T1000 (cell line): ENCODE results near the gene SEPTIN5.
"Not testable (repeated sequence)": the region's sequence is repeated elsewhere in the genome, so short reads cannot be mapped to it uniquely, and the experiment has no call there.

ENCODE experiments used
- DNase-seq: peaks from one replicate; lab custom pipeline; 2025; ENCODE audit warnings: mixed read lengths; lab: John Stamatoyannopoulos, UW

Gene SEPTIN5

DNA sequence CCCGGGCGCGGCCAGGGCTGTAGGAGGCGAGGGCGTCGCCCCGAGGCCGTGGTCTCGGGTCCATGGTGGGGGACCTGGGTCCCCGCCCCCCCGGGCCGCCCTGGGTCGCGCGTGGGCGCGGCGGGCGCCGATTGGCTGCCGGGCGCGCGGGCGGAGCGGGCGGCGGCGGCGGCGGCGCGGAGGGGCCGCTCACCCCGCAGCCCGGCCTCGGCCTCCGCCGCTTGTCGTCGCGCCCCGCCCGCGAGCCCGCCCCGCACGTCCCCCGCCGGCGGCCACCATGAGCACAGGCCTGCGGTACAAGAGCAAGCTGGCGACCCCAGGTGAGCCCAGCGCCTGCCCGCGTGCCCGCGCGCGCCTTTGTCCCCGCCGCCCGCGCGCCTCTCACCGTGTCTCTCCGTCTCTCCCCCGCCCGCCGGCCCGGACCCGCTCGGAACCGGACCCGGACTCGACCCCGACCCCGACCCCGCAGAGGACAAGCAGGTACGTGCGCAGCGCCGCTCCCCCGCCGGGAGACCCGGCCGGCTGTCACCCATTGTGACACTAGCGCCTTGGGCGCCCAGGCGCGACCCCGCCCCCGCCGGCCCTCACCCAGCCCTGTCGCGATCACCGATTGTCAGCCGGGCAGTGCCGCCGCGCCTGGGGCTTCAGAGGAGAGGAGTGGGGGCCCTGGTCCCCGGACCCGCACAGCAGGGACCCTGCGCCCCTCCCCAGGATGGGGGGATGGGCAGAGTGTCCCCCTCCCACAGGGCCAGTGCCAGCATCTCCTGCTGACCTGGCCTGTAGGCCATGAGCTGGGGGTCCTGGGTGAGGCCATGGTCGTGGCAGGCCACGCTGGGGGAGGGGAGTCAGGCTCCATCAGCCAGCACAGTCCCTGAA lies at the start of gene SEPTIN5:
Gene SEPTIN5, plus strand, starts transcription at position 192 of the 876 bp plus-strand sequence. Its CDS starts 86 bp downstream, at position 278.
- DNase-seq, result no peak

DNA sequence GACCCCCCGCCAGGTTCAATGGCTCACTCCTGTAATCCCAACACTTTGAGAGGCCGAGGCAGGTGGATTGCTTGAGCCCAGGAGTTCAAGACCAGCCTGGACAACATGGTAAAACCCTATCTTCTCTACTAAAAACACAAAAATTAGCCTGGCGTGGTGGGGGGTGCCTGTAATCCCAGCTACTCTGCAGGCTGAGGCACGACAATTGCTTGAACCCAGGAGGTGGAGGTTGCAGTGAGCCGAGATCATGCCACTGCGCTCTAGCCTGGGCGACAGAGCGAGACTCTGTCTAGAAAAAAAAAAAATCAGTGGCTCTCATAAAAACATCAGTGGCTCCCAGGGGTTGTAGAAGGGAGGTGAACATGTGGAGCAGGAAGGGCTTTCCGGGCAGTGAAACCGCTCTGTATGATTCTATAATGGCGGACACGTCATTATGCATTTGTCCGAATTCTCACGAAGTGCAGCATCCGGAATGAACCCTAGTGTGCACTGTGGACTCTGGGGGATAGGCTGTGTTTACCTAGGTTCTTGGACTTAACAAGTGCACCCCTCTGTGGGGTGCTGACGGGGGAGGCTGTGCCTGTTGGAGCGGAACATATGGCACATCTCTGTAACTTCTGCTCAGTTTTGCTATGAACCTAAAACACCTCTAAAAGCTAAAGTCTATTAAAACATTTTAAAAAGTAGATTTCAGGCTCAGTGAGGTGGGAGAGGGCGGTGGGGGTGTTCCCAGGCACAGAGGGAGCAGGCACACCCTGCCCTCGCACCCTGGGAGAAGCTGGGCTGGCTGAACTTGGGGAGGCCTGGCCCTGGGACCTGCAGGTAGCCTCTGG lies 49.1 kb upstream of the SEPTIN5 start:
- no peak for DNase-seq

DNA sequence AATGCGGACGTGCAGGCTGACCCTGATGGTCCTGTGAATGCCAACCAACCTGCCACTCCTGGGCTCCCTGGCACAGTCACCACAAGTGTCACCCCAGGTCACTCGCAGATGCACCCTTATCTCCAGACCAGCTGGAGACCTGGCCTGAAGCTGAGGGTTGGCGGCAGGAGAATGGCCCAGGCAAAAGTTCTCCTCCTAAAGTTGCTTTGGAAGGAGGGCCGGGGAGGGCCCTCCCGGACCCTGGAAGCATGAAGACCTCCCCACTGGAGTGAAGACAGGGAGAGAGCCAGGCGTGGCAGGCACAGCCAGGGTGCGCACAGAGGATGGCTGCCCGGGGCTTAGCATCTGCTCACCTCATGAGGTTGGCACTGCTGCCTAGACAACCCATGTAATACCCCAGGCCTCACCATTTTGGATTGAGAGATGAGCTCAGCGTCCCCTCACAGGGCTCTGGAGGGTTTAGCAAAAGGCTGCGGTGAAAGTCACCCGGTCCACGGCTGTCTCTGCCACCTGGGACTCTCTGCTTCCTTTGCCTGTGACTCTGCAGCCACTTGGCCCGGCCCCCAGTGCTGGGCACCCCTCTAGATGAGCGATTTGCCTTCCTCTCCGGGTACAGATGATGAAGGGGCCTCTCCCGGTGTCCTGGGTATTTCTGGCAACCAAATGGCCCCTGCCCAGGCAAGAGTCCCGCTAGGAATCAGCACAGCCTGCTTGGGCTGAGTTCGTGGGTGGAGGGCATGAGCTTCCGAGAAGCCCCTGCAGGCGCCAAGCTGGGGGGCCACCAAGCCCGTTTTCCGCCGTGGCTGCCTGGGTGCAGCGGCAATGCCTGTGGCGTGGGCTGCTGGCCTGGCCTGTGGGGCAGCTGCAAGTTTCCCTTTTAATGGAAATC lies 48.3 kb upstream of the SEPTIN5 start:
- no peak for DNase-seq

DNA sequence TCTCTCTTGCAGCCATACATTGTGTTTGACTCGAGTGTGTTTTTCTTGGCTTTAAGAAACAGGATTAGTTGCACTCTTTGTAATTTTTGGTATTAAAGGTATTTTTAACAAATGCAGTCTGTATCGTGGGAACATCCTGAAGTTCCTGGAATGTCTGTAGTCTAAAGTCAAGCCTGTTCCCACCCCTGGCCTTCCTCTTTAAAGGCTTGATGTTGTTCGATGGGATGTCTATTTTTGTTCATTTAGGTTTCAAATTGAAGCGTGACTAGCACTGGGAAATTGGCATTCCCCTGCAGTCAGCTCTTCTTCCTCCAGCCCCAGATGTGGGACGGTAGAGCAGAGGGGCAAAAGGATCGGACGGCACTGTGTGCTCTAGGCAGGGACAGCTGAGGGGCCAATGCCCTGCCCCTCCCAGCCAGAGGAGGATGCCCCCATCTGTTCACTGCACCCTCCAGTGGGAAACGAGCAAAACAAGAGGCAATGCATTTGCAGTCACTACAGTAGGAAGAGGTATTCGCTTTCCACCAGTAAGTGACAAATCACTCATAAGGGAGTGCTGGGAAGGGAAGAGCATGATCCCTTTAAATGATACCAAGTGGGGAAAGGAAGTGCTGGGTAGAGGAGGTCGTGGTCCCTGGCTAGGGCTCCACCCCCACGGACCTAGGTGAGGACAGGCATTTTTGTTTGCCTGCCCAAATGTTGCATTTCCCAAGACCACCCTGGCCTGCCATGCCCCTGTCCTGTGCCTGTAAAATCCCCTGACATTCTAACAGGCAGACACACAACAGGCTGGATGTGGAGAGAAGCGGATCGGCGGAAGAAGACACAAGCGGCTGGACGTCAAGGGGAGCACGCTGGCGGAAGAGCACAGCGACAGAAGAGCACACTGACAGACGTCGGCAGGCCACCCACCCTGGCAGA lies 47.4 kb upstream of the SEPTIN5 start:
- no peak for DNase-seq

DNA sequence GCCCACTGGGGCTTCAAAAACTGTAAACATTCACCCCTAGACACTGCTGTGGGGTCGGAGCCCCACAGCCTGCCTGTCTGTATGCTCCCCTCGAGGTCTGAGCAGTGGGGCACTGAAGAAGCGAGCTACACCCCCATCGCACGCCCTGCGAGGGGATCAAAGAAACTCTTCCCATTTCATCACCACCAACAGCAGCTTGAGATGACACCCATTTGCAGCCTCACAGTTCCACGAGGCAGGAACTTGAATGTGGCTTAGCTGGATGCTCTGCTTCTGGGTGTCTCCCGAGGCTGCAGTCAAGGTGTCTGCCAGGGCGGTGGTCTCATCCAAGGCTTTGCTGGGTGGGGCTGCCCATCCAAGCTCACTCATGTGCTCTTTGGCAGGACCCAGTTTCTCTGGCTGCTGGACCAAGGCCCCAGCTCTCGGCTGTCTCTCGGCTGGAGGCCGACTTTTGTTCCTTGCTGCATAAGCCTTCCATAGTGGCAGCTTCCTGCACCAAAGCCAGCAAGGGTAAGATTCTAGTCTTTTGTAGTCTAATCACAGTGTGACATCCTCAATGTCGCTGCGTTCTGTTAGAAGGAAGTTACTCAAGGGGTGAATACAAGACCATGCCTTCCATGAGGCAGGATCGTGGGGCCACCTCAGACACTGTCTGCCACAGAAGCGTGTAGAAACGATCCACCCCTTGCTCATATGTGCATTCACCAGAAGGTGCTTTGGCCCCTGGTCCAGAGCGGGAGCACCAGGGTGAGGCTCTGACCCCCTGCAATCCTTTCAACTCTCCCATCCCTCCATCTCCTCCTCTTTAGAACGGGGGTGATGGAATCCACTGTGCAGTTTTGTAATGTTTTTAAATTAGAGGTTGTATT lies 46.2 kb upstream of the SEPTIN5 start:
- no peak for DNase-seq

DNA sequence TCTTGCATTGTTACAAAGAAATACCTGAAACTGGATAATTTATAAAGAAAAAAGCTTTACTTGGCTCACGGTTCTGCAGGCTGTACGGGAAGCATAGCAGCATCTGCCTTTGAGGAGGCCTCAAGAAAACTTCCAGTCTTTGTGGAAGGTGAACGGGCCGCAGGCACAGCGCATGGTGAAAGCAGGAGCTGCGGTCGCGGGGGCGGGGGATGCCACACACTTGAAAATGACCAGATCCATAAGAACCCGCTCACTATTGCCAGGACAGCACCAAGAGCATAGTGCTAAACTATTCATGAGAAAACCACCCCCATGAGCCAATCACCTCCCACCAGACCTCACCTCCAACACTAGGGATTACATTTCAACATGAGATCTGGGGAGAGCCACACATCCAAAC lies 45.6 kb upstream of the SEPTIN5 start:
- DNase-seq, result no peak

DNA sequence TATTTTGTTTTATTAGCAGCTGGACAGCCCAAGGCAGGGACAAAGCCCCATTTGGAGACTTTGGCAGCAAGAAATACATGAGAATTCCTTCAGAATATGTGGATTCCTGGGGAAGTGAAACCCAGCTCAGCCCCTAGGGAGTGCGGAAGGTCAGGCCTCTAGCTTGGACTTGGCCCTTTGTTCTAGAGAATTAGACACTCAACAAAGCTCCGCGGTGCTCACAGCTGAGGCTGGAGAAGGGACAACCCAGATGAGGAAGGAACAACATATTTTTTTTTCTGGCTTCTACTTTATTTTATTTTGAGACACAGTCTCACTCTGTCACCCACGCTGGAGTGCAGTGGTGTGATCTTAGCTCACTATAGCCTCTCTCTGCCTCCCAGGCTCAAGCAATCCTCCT lies 44.7 kb upstream of the SEPTIN5 start:
- no peak for DNase-seq

DNA sequence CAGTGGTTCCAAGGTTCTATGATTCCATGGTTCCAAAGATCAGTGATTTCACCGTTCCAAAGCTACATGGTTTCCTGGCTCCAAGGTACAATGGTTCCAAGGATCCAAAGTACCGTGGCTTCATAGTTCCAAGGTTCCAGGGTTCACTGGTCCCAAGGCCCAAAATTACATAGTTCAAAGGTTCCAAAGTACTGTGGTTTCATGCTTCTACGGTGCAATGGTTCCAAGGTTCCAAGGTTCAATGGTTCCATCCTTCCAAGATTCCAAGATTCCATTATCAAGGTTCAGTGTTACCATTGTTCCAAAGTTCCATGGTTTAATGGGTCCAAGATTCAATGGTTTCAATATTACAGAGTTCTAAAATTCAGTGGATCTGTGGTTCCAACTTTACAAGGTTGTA lies 43.0 kb upstream of the SEPTIN5 start:
- DNase-seq, result no peak

DNA sequence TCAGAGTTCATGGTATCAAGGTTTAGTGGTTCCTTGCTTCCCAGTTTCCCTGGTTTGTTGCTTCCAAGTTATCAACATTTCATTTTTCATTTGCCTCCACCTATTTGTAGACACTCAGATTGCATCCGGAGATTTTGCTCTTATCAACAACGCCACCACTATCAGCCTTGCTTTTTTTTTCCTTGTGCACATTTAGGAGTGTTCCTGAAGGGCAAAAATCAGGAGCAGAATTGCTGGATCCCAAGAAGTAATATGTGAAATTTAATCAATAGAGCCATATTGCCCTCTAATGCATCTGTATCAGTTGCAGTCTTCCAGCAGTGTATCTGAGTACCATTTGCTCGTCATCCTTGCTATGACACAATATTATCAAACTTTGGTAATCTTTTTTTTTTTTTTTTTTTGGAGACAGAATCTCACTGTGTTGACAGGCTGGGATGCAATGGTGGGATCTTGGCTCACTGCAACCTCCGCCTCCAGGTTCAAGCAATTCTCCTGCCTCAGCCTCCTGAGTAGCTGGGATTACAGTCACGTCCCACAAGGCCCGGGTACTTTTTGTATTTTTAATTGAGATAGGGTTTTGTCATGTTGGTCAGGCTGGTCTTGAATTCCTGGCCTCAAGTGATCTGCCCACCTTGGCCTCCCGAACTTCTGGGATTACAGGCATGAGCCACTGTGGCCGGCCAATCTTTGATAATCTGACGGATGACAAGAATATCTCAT lies 42.1 kb upstream of the SEPTIN5 start:
- no peak for DNase-seq

DNA sequence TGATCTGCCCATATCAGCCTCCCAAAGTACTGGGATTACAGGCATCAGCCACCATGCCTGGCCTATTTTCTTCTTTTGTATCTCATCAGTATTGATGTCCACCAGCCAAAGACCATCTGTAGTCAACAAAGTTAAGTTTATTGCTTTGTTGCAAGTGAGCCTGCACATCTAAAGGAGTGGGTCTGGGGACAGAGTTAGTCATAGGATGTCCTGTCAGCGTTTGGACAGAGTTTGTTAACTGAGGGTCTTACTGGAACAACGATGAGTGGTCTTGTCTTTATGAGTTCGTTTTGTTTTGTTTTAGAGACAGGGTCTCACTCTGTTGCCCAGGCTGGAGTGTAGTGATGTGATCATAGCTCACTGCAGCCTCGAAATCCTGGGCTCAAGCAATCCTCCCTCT lies 40.6 kb upstream of the SEPTIN5 start:
- no peak for DNase-seq

DNA sequence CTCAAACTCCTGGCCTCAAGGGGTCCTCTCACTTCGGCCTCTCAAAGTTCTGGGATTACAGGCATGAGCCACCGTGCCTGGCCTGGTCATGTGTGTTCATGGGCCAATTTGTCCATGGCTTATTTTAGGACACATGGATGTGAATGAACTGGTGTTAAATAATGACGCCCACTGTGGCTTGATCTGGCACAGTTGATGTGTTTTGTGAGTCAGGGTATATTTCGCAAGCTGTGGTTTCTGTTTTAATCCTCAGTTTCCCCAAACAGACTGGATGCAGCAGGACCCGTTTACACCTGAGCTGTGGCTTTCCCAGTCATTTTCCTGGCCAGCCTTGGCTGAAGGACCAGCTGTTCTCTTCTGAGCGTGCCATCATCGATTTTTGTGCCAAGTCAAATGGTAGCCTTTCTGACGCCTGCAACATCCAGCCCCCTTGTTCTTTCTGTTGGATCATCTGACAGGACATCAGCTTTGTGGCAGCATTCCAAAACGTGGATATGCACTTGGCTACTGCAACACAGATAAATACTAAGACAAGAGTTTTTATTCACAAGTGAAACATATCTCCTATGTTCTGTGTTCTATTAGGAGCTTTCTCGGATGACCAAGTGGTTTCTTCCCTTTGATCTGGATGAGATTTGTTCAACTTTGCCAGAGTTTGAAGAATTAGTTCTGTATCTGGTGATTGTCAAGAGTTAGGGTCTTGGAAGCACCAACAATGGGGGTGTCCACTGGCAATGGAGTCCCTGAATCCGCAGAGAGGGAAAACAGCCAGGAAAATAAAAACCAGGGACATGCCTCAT lies 40.0 kb upstream of the SEPTIN5 start:
- DNase-seq, result no peak

DNA sequence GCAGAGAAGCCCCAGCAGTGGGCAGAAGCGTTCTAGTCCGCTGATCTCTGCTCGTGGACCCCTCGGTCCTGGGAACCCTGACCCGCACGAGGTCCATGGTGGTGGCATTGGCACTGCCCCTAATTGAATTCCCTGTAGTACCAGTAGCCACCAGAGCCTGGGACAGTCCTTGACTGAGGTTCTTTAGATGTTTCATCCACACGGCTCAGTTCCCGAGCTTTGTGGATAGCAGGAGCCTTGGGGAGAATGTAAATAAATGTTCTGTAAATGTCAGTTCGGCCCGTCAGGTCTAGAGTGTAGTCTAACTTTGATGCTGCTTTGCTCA lies 39.4 kb upstream of the SEPTIN5 start:
- DNase-seq, result no peak

DNA sequence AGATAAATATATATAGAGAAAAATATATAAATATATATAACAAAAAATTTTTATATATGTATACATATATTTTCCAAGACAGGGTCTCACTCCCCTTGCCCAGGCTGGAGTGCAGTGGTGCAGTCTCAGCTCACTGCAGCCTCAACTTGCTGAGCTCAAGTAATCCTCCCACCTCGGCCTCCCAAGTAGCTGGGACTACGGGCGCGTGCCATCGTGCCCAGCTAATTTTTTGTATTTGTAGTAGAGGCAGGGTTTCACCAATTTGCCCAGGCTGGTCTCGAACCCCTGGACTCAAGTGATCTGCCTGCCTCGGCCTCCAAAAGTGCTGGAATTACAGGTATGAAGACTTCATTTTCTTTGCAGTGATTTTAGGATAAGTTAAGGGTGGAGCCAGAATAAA lies 38.9 kb upstream of the SEPTIN5 start:
- no peak for DNase-seq

DNA sequence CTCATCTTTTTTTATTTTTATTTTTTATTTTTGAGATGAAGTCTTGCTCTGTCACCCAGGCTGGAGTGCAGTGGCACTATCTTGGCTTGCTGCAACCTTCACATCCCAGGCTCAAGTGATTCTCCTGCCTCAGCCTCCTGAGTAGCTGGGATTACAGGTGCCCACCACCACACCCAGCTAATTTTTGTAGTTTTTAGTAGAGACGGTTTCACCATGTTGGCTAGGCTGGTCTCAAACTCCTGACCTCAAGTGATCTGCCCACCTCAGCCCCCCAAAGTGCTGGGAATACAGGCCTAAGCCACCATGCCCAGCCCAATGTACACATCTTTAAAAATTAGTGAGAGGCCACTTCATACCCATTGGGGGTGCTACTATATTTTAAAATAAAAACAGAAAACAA lies 37.9 kb upstream of the SEPTIN5 start:
- not testable (repeated sequence) for DNase-seq

DNA sequence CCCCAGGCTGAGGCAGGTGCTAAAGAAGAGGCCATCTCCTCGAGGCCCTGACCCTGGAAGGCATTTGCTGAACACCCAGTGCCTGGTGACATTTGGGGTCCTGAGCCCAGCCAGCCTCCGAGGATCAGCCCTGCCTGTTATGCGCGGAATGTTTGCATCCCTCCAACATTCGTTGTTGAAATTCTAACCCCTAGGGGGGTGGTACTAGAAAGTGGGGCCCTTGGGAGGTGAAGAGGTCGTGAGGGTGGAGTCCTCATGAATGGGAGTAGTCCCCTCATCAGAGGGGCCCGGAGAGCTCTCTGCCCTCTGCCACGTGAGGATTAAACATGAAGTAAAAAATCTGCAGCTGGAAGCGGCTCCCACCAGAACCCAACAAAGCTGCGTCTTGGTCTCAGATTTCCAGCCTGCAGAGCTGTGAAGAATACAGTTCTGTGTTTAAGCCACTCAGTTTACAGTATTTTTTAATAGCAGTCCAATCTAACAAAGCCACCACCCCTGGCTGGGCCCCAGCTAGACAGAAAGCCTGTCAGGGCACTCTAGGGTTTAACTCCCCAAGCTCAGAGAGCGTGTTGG lies 35.3 kb upstream of the SEPTIN5 start:
- no peak for DNase-seq

DNA sequence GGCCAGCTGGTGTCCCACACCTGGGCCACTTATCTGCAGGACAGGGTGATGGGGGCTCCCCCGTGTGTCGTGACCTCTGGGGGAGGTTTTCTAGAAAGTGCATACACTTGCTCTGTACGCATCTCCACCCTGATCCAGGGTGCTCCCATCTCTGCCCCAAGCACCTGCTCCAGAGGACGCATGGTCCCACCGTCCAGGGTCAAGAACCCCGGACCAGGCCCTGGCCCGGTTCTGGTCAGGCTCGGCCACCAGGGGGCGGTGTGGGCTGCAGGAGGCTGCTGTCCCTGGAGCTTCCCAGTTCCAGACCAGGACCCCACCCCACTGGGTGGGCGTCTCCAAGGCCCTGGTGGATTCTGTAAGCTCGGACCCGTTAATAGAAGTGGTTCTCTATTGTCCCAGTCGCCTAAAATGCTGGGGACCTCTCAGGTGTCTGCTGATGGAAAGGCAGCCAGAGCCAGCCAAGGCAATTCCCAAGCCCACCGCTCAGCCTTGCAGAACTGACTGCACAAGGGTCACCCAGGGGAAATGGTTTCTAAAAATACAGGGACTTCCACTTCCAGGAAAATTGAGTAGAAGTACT lies 34.7 kb upstream of the SEPTIN5 start:
- no peak for DNase-seq

DNA sequence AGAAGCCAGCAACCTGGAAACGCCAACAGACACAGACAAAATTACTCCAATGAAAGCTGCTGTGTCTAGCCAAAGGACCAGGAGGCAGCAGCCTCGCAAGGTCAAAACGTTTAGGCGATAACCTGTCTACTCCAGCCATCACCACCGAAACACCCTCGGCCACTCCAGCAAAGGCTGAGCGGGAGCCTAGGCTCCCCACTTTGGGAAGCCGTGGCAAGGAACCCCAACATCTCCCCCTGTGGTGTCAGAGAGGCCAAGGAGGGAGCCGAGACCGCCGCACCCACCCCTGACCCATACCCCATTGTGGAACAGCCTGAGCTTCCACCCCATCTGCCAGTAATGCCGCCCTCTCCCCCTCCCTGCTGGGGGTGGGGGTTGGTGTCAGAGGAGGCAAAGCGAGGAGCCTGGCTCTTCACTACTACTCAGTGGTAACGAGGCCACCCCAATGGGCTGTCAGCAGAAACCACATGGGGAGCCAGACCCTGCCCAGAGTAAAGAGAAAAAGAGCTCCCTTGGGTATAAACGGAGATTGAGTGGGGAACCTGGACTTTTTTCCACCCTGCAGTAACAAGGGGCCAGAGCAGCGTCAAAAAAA lies 33.9 kb upstream of the SEPTIN5 start:
- no peak for DNase-seq
